Measurements from ENCODE around the gene KIAA1614. TPM values are rescaled to one million over a fixed set of nuclear protein-coding genes. Genes with fewer than 3 reads are reported as not detected.

The KIAA1614 gene, protein sequence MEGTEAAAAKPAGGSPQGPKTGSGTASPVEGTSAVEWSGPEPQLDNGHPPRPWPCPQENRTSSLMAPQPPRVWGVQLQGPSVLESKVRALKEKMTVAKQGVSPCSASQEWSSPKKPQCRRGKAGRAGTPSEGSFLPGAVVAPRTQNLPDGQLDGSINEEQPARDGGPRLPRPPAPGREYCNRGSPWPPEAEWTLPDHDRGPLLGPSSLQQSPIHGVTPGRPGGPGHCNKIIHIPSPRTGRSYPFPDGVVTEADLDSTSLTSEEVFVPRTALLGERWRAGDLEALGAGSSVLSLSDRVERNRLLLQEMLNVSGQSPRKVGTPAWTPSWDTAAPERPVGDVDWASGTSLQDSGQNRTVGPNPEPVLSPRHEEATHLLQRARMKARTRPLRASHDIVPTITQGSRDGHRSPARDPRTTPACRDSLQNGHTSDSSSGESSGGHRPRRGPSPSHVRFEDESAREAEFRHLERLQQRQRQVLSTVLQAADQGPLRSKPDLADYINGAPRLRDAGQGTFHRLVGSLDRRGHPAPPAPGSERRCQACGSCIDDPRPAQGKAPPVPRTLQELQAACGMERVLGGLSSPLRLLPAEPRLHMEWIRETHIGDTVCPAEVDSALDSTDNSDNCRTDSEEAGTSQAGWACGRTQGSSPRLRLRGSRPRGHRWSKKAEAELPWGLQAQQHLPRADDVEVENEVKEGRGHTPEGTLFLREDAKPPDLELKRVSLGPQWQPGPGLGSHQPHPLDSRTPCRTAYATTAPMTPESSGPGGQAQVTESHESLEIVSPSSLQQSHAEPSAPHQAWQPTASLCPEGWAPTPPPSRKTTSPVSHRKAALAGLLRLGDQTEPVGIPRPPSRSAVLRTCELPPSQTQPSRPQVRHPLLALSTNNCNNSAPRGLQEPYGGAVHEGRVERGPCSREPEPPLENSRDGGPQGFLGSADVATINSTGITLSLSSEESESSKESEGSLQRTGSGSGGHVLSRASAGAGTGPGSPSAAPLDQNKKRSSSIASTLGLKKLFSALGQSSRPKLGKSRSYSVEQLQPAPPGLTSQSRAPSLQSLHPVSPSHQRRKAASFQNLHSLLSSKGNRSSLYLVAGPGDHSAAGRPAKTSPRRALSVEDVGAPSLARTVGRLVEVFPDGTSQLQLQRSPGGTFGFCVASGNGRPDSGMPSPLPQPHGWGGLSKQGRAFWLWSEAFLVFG
- 1.9 and 2.9 TPM in 2 replicates for total RNA-seq

DNA sequence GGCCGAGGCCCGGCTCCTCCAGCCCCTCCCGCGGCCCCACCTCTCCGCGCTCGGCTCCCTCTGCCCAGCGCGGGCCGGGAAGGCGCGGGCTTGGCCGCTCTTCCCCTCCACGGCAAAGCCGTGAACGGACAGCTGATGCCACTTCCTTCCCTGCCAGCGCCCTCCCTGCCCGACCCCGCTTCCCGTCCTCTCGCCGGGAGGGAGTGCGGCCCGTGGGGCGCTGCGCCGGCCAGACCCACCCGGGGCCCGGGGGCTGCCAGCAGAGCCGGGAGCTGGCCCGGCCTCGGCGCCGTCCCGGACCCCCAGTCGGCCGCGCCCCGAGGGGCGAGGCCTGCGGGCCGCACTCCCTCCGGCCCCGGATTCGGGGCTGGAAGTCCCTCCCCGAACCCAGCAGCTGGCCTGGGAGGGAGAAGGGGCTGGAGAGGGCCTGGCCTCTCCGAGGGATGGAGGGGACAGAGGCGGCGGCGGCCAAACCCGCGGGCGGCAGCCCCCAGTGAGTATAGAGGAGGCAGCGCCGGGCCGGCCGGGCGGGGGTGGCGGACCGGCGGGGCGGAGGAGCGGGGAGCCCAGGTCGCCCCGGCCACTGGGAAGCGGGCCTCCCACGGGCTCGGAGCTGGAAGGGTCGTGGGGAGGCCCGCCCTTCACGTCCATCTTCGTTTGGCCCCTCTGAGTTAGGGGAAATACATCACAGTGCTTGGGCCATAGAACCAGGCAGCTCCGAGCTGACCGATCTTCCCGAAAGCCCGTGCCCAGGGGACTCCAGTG is at the start of gene KIAA1614:
Gene KIAA1614 (plus strand): TSS at position 97 of the 765 bp plus-strand sequence. CDS start 347 bp downstream, at position 444.

Other genes starting within 250 kb of the KIAA1614 start
- 45.6 and 47.7 TPM in 2 replicates for gene STX6, start 110.0 kb downstream of the KIAA1614 start, total RNA-seq
- 21.4 and 29.8 TPM in 2 replicates for gene MR1, start 121.1 kb downstream of the KIAA1614 start, total RNA-seq
- gene IER5, start 175.8 kb downstream of the KIAA1614 start, total RNA-seq: 66.3 and 70.8 TPM in 2 replicates